ENCODE data around the gene TOR3A. TPM values are rescaled to one million over a fixed set of nuclear protein-coding genes. Genes with fewer than 3 reads are reported as not detected.
A peak's percentile ranks its signal among the peaks of the same experiment; 100 is the strongest.

TOR3A gene
- total RNA-seq, 1 experiment from 2014 or later: 70.8 TPM

DNA sequence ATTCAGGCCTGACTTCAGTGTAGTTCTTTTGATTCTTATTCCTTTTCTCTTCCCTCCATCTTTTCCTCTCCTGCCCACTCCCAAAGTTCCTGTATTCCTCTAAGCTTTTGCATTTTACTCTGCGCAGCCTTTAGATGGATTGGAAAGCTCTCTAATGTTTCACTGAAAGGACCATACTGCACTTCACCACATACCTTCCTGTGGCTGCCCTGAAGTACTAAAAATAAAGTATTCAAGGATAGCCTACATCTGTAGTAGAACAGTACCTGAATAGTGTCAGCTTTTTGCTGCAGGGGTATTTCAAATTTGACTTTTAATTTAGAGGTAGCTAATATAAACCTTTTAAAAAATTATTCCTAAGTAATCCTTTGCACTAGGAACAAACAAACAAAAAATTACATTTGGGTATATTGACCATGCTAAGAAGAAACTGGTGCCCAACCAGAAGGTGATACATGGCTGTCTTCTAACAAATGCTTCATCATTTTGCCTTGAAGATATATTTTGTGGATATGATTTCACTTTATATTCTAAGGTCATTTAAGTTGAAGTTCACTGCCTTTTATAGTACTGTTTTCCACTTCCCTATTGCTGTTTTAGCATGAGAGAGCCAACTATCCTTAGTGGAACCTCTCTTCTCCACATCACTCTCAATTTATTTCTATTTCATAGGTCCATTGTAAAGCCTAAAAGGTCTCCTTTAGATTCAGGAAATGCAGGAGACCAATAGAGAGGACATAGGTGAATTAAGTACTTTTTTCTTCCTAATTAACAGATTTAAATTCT, 33.3 kb upstream of the TOR3A start:
- no peak overlapping the region for H3K27ac ChIP-seq (ENCODE audit: low read length)
- POLR2A ChIA-PET (ENCODE audit: unreplicated experiment): no interaction called here

DNA sequence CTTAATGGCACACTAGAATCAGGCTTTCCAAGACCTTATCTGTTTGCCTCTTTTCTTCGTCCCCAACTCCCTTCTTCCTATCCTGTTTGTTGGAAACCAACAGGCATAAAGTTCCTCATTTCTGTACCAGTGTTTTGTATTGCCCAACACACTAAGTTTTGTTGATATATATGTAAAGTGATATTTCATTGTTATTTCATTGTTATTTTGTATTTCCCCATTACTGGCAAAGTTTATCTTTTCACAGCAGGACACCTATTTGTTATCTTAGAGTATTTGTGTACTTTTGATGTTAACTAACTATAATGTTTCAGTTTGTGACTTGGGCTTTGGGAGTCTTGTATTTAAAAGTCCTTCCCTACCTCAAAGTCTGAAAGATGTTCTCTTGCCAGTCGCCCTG, 29.1 kb upstream of the TOR3A start:
- Histone ChIP-seq H3K9me2 (replicated peaks; ENCODE audit: low read length) (no peaks in the 10 kb centered on the region), H3K79me2 (ENCODE audit: low read length) (no peaks in the 10 kb centered on the region), H4K20me1 (ENCODE audit: low read length) (no peaks in the 10 kb centered on the region), H3K4me1 (ENCODE audit: insufficient read depth, low read length) (peaks cover 32% of the 10 kb centered on the region), H3F3A (ENCODE audit: low read length, unreplicated experiment) (no peaks in the 10 kb centered on the region), H3K9ac (ENCODE audit: low read length) (peak overlapping the region; percentile 28; the same call in 1 of the 2 replicates), H3K27ac (ENCODE audit: low read length) (peak overlapping the region; percentile 82), H3K27me3 (ENCODE audit: low read length) (no peaks in the 10 kb centered on the region), H3K4me2 (ENCODE audit: low read length) (peak overlapping the region; percentile 21), H3K4me3 (ENCODE audit: low read length) (no peak overlapping the region), H3K9me3 (ENCODE audit: low read length) (no peaks in the 10 kb centered on the region), H3K36me3 (ENCODE audit: low read depth, low read length) (peaks cover 4% of the 10 kb centered on the region), H2AFZ (ENCODE audit: low read length) (no peak overlapping the region)
- BruUV-seq (replicated peaks): no TSS peak
- intact Hi-C loops (cut with micrococcal nuclease): no loop called here
- DNase-seq (no peak), ATAC-seq (no peak)
- ChIA-PET CTCF (no interaction called here), POLR2A (ENCODE audit: unreplicated experiment) (no interaction called here)
- TF ChIP-seq EZH2phosphoT487 (IDR thresholded peaks at IDR 0.05; ENCODE audit: borderline replicate concordance, low read length) (no peak), CTCF (conservative IDR thresholded peaks at IDR 0.05; ENCODE audit: low read depth, low read length) (no peak), EZH2 (IDR thresholded peaks at IDR 0.05; ENCODE audit: low read length, unreplicated experiment) (no peak)

More for the DNA sequence above, 33.3 kb upstream of the TOR3A start:
- H3K79me2 ChIP-seq (ENCODE audit: low read length): peaks cover 4% of the 10 kb centered on the region; the same call in 1 of the 2 replicates
- H2AFZ ChIP-seq (ENCODE audit: low read length): no peak overlapping the region
- no peaks in the 10 kb centered on the region; the same call in 1 of the 2 replicates for H3K36me3 ChIP-seq (ENCODE audit: low read depth, low read length)
- no peak overlapping the region for H3K4me2 ChIP-seq (ENCODE audit: low read length)
- ATAC-seq (no peak), DNase-seq (no peak)
- no peaks in the 10 kb centered on the region for H3K9me3 ChIP-seq (ENCODE audit: low read length)
- peaks cover 10% of the 10 kb centered on the region for H3K4me1 ChIP-seq (ENCODE audit: insufficient read depth, low read length)
- no peak overlapping the region for H3K4me3 ChIP-seq (ENCODE audit: low read length)
- no peaks in the 10 kb centered on the region for H4K20me1 ChIP-seq (ENCODE audit: low read length)
- H3F3A ChIP-seq (ENCODE audit: low read length, unreplicated experiment): no peaks in the 10 kb centered on the region
- no TSS peak for BruUV-seq (replicated peaks)
- H3K9ac ChIP-seq (ENCODE audit: low read length): no peak overlapping the region
- intact Hi-C loops (cut with micrococcal nuclease): no loop called here
- H3K27me3 ChIP-seq (ENCODE audit: low read length): no peaks in the 10 kb centered on the region
- no peak for TF ChIP-seq CTCF (conservative IDR thresholded peaks at IDR 0.05; ENCODE audit: low read depth, low read length)
- no peak for TF ChIP-seq EZH2 (IDR thresholded peaks at IDR 0.05; ENCODE audit: low read length, unreplicated experiment)
- TF ChIP-seq EZH2phosphoT487 (IDR thresholded peaks at IDR 0.05; ENCODE audit: borderline replicate concordance, low read length): no peak
- H3K9me2 ChIP-seq (replicated peaks; ENCODE audit: low read length): no peaks in the 10 kb centered on the region
- CTCF ChIA-PET: no interaction called here

- H3K27me3 ChIP-seq (ENCODE audit: low read length): no peaks in the 10 kb centered on the region
- H3K9ac ChIP-seq (ENCODE audit: low read length): peak overlapping the region; percentile 28; the same call in 1 of the 2 replicates
- DNase-seq: peak; percentile 54
- no peaks in the 10 kb centered on the region for H3K9me3 ChIP-seq (ENCODE audit: low read length)
- H2AFZ ChIP-seq (ENCODE audit: low read length): no peak overlapping the region
- peak overlapping the region; percentile 21 for H3K4me2 ChIP-seq (ENCODE audit: low read length)
- intact Hi-C loops (cut with micrococcal nuclease): no loop called here
- H3K27ac ChIP-seq (ENCODE audit: low read length): peak overlapping the region; percentile 82
- CTCF ChIA-PET: no interaction called here
- TF ChIP-seq EZH2phosphoT487 (IDR thresholded peaks at IDR 0.05; ENCODE audit: borderline replicate concordance, low read length) (no peak), CTCF (conservative IDR thresholded peaks at IDR 0.05; ENCODE audit: low read depth, low read length) (no peak), EZH2 (IDR thresholded peaks at IDR 0.05; ENCODE audit: low read length, unreplicated experiment) (no peak)
- POLR2A ChIA-PET (ENCODE audit: unreplicated experiment): no interaction called here
- peaks cover 37% of the 10 kb centered on the region for H3K4me1 ChIP-seq (ENCODE audit: insufficient read depth, low read length)
- no TSS peak for BruUV-seq (replicated peaks)
- no peaks in the 10 kb centered on the region for H3F3A ChIP-seq (ENCODE audit: low read length, unreplicated experiment)
- no peaks in the 10 kb centered on the region for H3K9me2 ChIP-seq (replicated peaks; ENCODE audit: low read length)
- no peaks in the 10 kb centered on the region for H3K79me2 ChIP-seq (ENCODE audit: low read length)
- no peak overlapping the region for H3K4me3 ChIP-seq (ENCODE audit: low read length)
- peaks cover 4% of the 10 kb centered on the region for H3K36me3 ChIP-seq (ENCODE audit: low read depth, low read length)
- no peaks in the 10 kb centered on the region for H4K20me1 ChIP-seq (ENCODE audit: low read length)
- ATAC-seq: peak; percentile 22; the same call in 1 of the 2 replicates
Observed at GRCh38 chr1:179053486-179053885, 28.4 kb upstream of the TOR3A start.

All from PC-3 (cell line).